Activated T-cell treated with anti-CD3 and anti-CD28 coated beads for 1 hour (primary cell): ENCODE data around the gene WDR18.
A peak's percentile ranks its signal among the peaks of the same experiment; 100 is the strongest.

Experiments used
- DNase-seq: peaks from one replicate; pipeline ENCODE4 v3.0.0-alpha.2; 2020; ENCODE audit warnings: low read depth

The WDR18 gene

GRCh38 chr19:964761-965694 is 19.1 kb upstream of the WDR18 start:
- no peak for DNase-seq

GRCh38 chr19:966485-967088 is 17.6 kb upstream of the WDR18 start:
- no peak for DNase-seq

- no peak for DNase-seq
Observed at GRCh38 chr19:970695-971094, 13.4 kb upstream of the WDR18 start.

GRCh38 chr19:971795-972194 is 12.3 kb upstream of the WDR18 start:
- DNase-seq, result no peak

GRCh38 chr19:972281-972680 is 11.9 kb upstream of the WDR18 start:
- DNase-seq, result no peak

- DNase-seq, result no peak
Observed at GRCh38 chr19:973726-974563, 10.2 kb upstream of the WDR18 start.

- no peak for DNase-seq
Observed at GRCh38 chr19:974564-975257, 9.4 kb upstream of the WDR18 start.

GRCh38 chr19:976476-976875 is 7.7 kb upstream of the WDR18 start:
- no peak for DNase-seq

- DNase-seq, result no peak
Observed at GRCh38 chr19:977058-977464, 7.1 kb upstream of the WDR18 start.

GRCh38 chr19:979318-979741 is 4.8 kb upstream of the WDR18 start:
- DNase-seq, result no peak

- DNase-seq, result no peak
Observed at GRCh38 chr19:980133-980998, 3.8 kb upstream of the WDR18 start.

- DNase-seq, result peak; percentile 63
Observed at GRCh38 chr19:982567-983170, 1.5 kb upstream of the WDR18 start.

GRCh38 chr19:986083-986482 is 1.9 kb downstream of the WDR18 start:
- DNase-seq, result no peak

GRCh38 chr19:988081-988480 is 3.9 kb downstream of the WDR18 start:
- DNase-seq, result no peak

- DNase-seq, result no peak
Observed at GRCh38 chr19:988510-988909, 4.4 kb downstream of the WDR18 start.

GRCh38 chr19:989381-990081 is 5.4 kb downstream of the WDR18 start:
- no peak for DNase-seq

- no peak for DNase-seq
Observed at GRCh38 chr19:990119-990571, 6.0 kb downstream of the WDR18 start.

- DNase-seq, result no peak
Observed at GRCh38 chr19:990746-991145, 6.6 kb downstream of the WDR18 start.

- DNase-seq, result peak; percentile 37
Observed at GRCh38 chr19:991174-991931, 7.2 kb downstream of the WDR18 start.
